Panc1 (cell line): ENCODE measurements around the gene AK4.

Experiments used
- POLR2AphosphoS5 ChIP-seq: IDR thresholded peaks from 2 replicates; pipeline ENCODE4 v1.6.1; 2012; ENCODE audit warnings: mild to moderate bottlenecking, low read depth, low read length, moderate library complexity
- SIN3A ChIP-seq: IDR thresholded peaks from 2 replicates; pipeline ENCODE4 v1.6.1; 2012; ENCODE audit warnings: low read depth, mild to moderate bottlenecking, low read length, moderate library complexity, borderline replicate concordance; ENCODE audit not compliant: insufficient read depth
- TCF7L2 ChIP-seq: IDR thresholded peaks from 2 replicates; pipeline ENCODE4 v1.6.1; 2011; ENCODE audit warnings: mild to moderate bottlenecking, low read depth, low read length, inconsistent platforms
- TF ChIP-seq, protein P1 (sequence below): fragments of 450-650 bp; IDR thresholded peaks from 2 replicates; pipeline ENCODE4 v1.5.1; 2017; ENCODE audit warnings: mild to moderate bottlenecking
- TF ChIP-seq, protein P2 (sequence below), 2 experiments: IDR thresholded peaks; 2 replicates each; pipeline ENCODE4 v1.6.1; 2011 to 2012; ENCODE audit warnings: low read depth in 2 of 2, control low read depth in 1 of 2, low read length in 1 of 2, mild to moderate bottlenecking in 1 of 2, moderate library complexity in 1 of 2; ENCODE audit not compliant: insufficient read depth in 1 of 2

DNA sequence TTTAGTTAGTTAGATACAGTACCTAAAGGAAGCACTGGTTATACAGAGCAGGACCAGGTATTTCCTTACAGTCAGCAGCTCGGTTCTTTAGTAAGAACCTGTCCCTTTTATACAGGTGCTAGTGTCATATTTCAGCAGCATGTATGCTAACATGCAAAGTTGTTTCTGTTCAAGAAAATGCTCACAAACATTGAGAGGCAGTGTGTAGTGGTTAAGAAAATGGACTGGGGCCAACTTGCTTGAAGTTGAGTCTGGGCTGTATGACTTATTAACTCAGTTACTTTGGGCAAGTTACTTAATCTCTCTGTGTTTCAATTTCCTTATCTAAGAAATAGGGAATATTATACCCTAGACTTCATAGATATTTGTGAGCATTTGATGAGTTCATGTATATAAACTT lies 31.1 kb downstream of the AK4 start:
- TF ChIP-seq, protein P1, sequence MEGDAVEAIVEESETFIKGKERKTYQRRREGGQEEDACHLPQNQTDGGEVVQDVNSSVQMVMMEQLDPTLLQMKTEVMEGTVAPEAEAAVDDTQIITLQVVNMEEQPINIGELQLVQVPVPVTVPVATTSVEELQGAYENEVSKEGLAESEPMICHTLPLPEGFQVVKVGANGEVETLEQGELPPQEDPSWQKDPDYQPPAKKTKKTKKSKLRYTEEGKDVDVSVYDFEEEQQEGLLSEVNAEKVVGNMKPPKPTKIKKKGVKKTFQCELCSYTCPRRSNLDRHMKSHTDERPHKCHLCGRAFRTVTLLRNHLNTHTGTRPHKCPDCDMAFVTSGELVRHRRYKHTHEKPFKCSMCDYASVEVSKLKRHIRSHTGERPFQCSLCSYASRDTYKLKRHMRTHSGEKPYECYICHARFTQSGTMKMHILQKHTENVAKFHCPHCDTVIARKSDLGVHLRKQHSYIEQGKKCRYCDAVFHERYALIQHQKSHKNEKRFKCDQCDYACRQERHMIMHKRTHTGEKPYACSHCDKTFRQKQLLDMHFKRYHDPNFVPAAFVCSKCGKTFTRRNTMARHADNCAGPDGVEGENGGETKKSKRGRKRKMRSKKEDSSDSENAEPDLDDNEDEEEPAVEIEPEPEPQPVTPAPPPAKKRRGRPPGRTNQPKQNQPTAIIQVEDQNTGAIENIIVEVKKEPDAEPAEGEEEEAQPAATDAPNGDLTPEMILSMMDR = no peak
- no peak for TF ChIP-seq SIN3A
- TF ChIP-seq, protein P2, sequence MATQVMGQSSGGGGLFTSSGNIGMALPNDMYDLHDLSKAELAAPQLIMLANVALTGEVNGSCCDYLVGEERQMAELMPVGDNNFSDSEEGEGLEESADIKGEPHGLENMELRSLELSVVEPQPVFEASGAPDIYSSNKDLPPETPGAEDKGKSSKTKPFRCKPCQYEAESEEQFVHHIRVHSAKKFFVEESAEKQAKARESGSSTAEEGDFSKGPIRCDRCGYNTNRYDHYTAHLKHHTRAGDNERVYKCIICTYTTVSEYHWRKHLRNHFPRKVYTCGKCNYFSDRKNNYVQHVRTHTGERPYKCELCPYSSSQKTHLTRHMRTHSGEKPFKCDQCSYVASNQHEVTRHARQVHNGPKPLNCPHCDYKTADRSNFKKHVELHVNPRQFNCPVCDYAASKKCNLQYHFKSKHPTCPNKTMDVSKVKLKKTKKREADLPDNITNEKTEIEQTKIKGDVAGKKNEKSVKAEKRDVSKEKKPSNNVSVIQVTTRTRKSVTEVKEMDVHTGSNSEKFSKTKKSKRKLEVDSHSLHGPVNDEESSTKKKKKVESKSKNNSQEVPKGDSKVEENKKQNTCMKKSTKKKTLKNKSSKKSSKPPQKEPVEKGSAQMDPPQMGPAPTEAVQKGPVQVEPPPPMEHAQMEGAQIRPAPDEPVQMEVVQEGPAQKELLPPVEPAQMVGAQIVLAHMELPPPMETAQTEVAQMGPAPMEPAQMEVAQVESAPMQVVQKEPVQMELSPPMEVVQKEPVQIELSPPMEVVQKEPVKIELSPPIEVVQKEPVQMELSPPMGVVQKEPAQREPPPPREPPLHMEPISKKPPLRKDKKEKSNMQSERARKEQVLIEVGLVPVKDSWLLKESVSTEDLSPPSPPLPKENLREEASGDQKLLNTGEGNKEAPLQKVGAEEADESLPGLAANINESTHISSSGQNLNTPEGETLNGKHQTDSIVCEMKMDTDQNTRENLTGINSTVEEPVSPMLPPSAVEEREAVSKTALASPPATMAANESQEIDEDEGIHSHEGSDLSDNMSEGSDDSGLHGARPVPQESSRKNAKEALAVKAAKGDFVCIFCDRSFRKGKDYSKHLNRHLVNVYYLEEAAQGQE (IDR thresholded peaks at IDR 0.05; ENCODE audit: insufficient read depth in 1 of 2, low read depth in 2 of 2, low read length in 1 of 2) = no peak
- TF ChIP-seq POLR2AphosphoS5 = no peak
- no peak for TF ChIP-seq TCF7L2
